Activated B cell treated with CpG ODN at 0.5 μM for 24 hours (primary cell): ENCODE data around the gene SSTR4. TPM values are rescaled to one million over a fixed set of nuclear protein-coding genes. Genes with fewer than 3 reads are reported as not detected.

ENCODE experiments used
- ATAC-seq: fragments of 200-7000 bp; cut with Tn5 transposase; one replicate; pipeline ENCODE4 v1.10.0; 2021; ENCODE audit warnings: low read depth, mild to moderate bottlenecking, moderate library complexity
- CTCF ChIA-PET: fragments of 350-600 bp; sonication (Branson Sonifier 250); formaldehyde crosslinking; loops from one replicate; lab custom pipeline; 2021; ENCODE audit warnings: antibody characterized with exemption; lab: Charles Lee
- POLR2A ChIA-PET: fragments of 350-600 bp; sonication (Branson Sonifier 250); formaldehyde crosslinking; loops from one replicate; lab custom pipeline; 2021; ENCODE audit warnings: antibody characterized with exemption; lab: Charles Lee
- DNase-seq: peaks from one replicate; pipeline ENCODE4 v3.0.0; 2022
- H3K27ac Mint-ChIP-seq: one replicate; pipeline ENCODE4 v1.8.0; 2020; ENCODE audit warnings: mixed read lengths
- H3K27me3 Mint-ChIP-seq: one replicate; pipeline ENCODE4 v1.8.0; 2021; ENCODE audit warnings: mixed read lengths
- H3K36me3 Mint-ChIP-seq: one replicate; pipeline ENCODE4 v1.8.0; 2021; ENCODE audit warnings: low read depth, mixed read lengths
- H3K4me1 Mint-ChIP-seq: one replicate; pipeline ENCODE4 v1.8.0; 2021; ENCODE audit warnings: mixed read lengths
- H3K4me3 Mint-ChIP-seq: one replicate; pipeline ENCODE4 v1.8.0; 2020; ENCODE audit warnings: mild to moderate bottlenecking, mixed read lengths
- H3K9me3 Mint-ChIP-seq: one replicate; pipeline ENCODE4 v1.8.0; 2020; ENCODE audit warnings: mixed read lengths
- CTCF ChIP-seq: fragments of 200-600 bp; IDR thresholded peaks from one replicate; pipeline ENCODE4 v1.8.0; 2022; ENCODE audit warnings: antibody characterized with exemption, mild to moderate bottlenecking
- intact Hi-C: fragments of 100-400 bp; cut with micrococcal nuclease; formaldehyde crosslinking; loops from one replicate; pipeline ENCODE4 v1.15.1; 2024
- total RNA-seq: library from RNA; stranded (reverse); gene quantifications from 2 replicates; pipeline ENCODE4 v1.2.3, GENCODE V29; 2022

The SSTR4 gene
- total RNA-seq, 1 donor from 2014 or later: not detected

GRCh38 chr20:23071398-23071797 is 36.3 kb downstream of the SSTR4 start:
- ChIA-PET CTCF (no interaction called here), POLR2A (no interaction called here)
- DNase-seq (no peak), ATAC-seq (no peak)
- intact Hi-C loops: no loop called here
- Mint-ChIP-seq H3K27me3 (no peaks in the 10 kb centered on the region), H3K27ac (no peak overlapping the region), H3K4me1 (no peaks in the 10 kb centered on the region), H3K36me3 (no peaks in the 10 kb centered on the region), H3K9me3 (no peaks in the 10 kb centered on the region), H3K4me3 (no peak overlapping the region)
- TF ChIP-seq CTCF: no peak

GRCh38 chr20:23071996-23072395 is 36.9 kb downstream of the SSTR4 start:
- Mint-ChIP-seq H3K4me3 (no peak overlapping the region), H3K27me3 (no peaks in the 10 kb centered on the region), H3K36me3 (no peaks in the 10 kb centered on the region), H3K4me1 (no peaks in the 10 kb centered on the region), H3K27ac (no peak overlapping the region), H3K9me3 (no peaks in the 10 kb centered on the region)
- ChIA-PET CTCF (no interaction called here), POLR2A (no interaction called here)
- intact Hi-C loops: no loop called here
- TF ChIP-seq CTCF: no peak
- DNase-seq: no peak
- ATAC-seq: no peak

- TF ChIP-seq CTCF: no peak
- Mint-ChIP-seq H3K4me1 (no peaks in the 10 kb centered on the region), H3K4me3 (no peak overlapping the region), H3K27me3 (no peaks in the 10 kb centered on the region), H3K36me3 (no peaks in the 10 kb centered on the region), H3K9me3 (no peaks in the 10 kb centered on the region), H3K27ac (no peak overlapping the region)
- ChIA-PET CTCF (interaction anchor here (0.5 kb wide), 1 partner anchor 236 kb away, joined by 3 read pairs; no protein-coding TSS in a partner anchor), POLR2A (no interaction called here)
- intact Hi-C loops: no loop called here
- ATAC-seq (no peak), DNase-seq (no peak)
Observed at GRCh38 chr20:23072892-23073586, 37.9 kb downstream of the SSTR4 start.

GRCh38 chr20:23074052-23074451 is 38.9 kb downstream of the SSTR4 start:
- Mint-ChIP-seq H3K4me3 (no peak overlapping the region), H3K36me3 (no peaks in the 10 kb centered on the region), H3K4me1 (no peaks in the 10 kb centered on the region), H3K27ac (no peak overlapping the region), H3K27me3 (no peaks in the 10 kb centered on the region), H3K9me3 (no peaks in the 10 kb centered on the region)
- CTCF ChIA-PET: no interaction called here
- TF ChIP-seq CTCF: no peak
- POLR2A ChIA-PET: no interaction called here
- ATAC-seq: no peak
- intact Hi-C loops: no loop called here
- no peak for DNase-seq

GRCh38 chr20:23077277-23077676 is 42.2 kb downstream of the SSTR4 start:
- Mint-ChIP-seq H3K36me3 (no peaks in the 10 kb centered on the region), H3K9me3 (no peaks in the 10 kb centered on the region), H3K4me1 (no peaks in the 10 kb centered on the region), H3K4me3 (no peak overlapping the region), H3K27ac (no peak overlapping the region), H3K27me3 (no peaks in the 10 kb centered on the region)
- ATAC-seq (no peak), DNase-seq (no peak)
- intact Hi-C loops: no loop called here
- ChIA-PET POLR2A (no interaction called here), CTCF (no interaction called here)
- TF ChIP-seq CTCF: no peak
